Fibroblast of lung (primary cell): Measurements from ENCODE around the gene GFOD2. TPM values are rescaled to one million over a fixed set of nuclear protein-coding genes. Genes with fewer than 3 reads are reported as not detected.

Experiments
- DNase-seq, 2 donors: peaks; one replicate each; pipeline versions ENCODE4 v3.0.0 to v3.0.0-alpha.2; 2010; ENCODE audit warnings: low read depth in 2 of 2
- H2AFZ ChIP-seq: 2 replicates; pipeline ENCODE4 v1.5.1; 2012; ENCODE audit warnings: low read length, control low read depth, inconsistent platforms
- H3K27ac ChIP-seq: 2 replicates; pipeline ENCODE4 v1.5.1; 2011; ENCODE audit warnings: low read length, control low read depth; ENCODE audit not compliant: insufficient read depth
- H3K27me3 ChIP-seq: 2 replicates; pipeline ENCODE4 v1.5.1; 2011; ENCODE audit warnings: mild to moderate bottlenecking, low read length; ENCODE audit not compliant: control insufficient read depth, insufficient read depth
- H3K36me3 ChIP-seq: 2 replicates; pipeline ENCODE4 v1.5.1; 2011; ENCODE audit warnings: low read length; ENCODE audit not compliant: control insufficient read depth, insufficient read depth
- H3K4me1 ChIP-seq: 2 replicates; pipeline ENCODE4 v1.5.1; 2011; ENCODE audit warnings: low read length; ENCODE audit not compliant: control insufficient read depth, insufficient read depth; ENCODE audit errors: extremely low read depth
- H3K4me2 ChIP-seq: 2 replicates; pipeline ENCODE4 v1.5.1; 2011; ENCODE audit warnings: low read length, control low read depth; ENCODE audit not compliant: insufficient read depth; ENCODE audit errors: extremely low read depth
- H3K4me3 ChIP-seq, 4 experiments: fragments of 200-600 bp in 1 of 4; sonication (generic) in 1 of 4; replicated peaks in 1 of 4; 2 replicates each; pipeline ENCODE4 v1.5.1; 2011 to 2016; ENCODE audit warnings: low read length in 4 of 4, low read depth in 3 of 4, mild to moderate bottlenecking in 3 of 4, control low read depth in 2 of 4, inconsistent platforms in 1 of 4, mixed read lengths in 1 of 4; ENCODE audit not compliant: insufficient read depth in 1 of 4; ENCODE audit errors: control extremely low read depth in 1 of 4
- H3K79me2 ChIP-seq: 2 replicates; pipeline ENCODE4 v1.5.1; 2012; ENCODE audit warnings: mild to moderate bottlenecking, low read length, inconsistent platforms; ENCODE audit not compliant: control insufficient read depth, insufficient read depth
- H3K9ac ChIP-seq: 2 replicates; pipeline ENCODE4 v1.5.1; 2011; ENCODE audit warnings: mild to moderate bottlenecking, low read length, control low read depth; ENCODE audit not compliant: insufficient read depth
- H3K9me3 ChIP-seq: 2 replicates; pipeline ENCODE4 v1.5.1; 2012; ENCODE audit warnings: low read depth, low read length; ENCODE audit not compliant: control insufficient read depth, insufficient read depth
- H4K20me1 ChIP-seq: 2 replicates; pipeline ENCODE4 v1.5.1; 2011; ENCODE audit warnings: low read length; ENCODE audit not compliant: control insufficient read depth, insufficient read depth; ENCODE audit errors: extremely low read depth
- CTCF ChIP-seq, 2 donors: IDR thresholded peaks in 1 of 2; conservative IDR thresholded peaks in 1 of 2; 1 replicate in 1 of 2; 2 replicates in 1 of 2; pipeline ENCODE4 v1.5.1; 2011 to 2012; ENCODE audit warnings: low read length in 2 of 2, control low read depth in 1 of 2, inconsistent platforms in 1 of 2, low read depth in 1 of 2, mild to moderate bottlenecking in 1 of 2
- EZH2 ChIP-seq: IDR thresholded peaks from 2 replicates; pipeline ENCODE4 v1.5.1; 2012; ENCODE audit warnings: low read length, control low read depth, mild to moderate bottlenecking; ENCODE audit errors: missing control alignments
- polyA plus RNA-seq, 2 donors: library from polyadenylated mRNA; depleted of rRNA in 1 of 2; stranded (reverse) in 1 of 2; unstranded in 1 of 2; fragments of >200 nt; gene quantifications; 2 replicates each; pipeline ENCODE4 v1.2.1, GENCODE V29; 2011 to 2012; ENCODE audit warnings: missing spikeins in 1 of 2
- total RNA-seq: library from RNA; depleted of rRNA; stranded (reverse); fragments of >200 nt; gene quantifications from 2 replicates; pipeline ENCODE4 v1.2.1, GENCODE V29; 2014

The GFOD2 gene
- total and polyA plus RNA-seq, 2 donors (not counting 1 experiment from before 2014, with no cell fraction given): 9.2 to 15.2 TPM

- TF ChIP-seq CTCF (conservative IDR thresholded peaks at IDR 0.05 in 1 of 2, IDR thresholded peaks at IDR 0.05 in 1 of 2; ENCODE audit: low read depth in 1 of 2, low read length in 2 of 2) (no peak), EZH2 (no peak)
- Histone ChIP-seq H2AFZ (no peak overlapping the region), H3K36me3 (peaks cover 2% of the 10 kb centered on the region)
Measured at GRCh38 chr16:67675999-67676398, 43.1 kb downstream of the GFOD2 start.

GRCh38 chr16:67675579-67675935 lies 43.6 kb downstream of the GFOD2 start:
- Histone ChIP-seq H3K9ac (no peak overlapping the region), H3K27me3 (no peaks in the 10 kb centered on the region), H3K4me3 (no peak overlapping the region), H3K36me3 (peaks cover 2% of the 10 kb centered on the region), H3K4me2 (no peak overlapping the region), H4K20me1 (no peaks in the 10 kb centered on the region), H3K79me2 (no peaks in the 10 kb centered on the region), H3K9me3 (no peaks in the 10 kb centered on the region), H2AFZ (no peak overlapping the region), H3K4me1 (peaks cover 4% of the 10 kb centered on the region), H3K27ac (no peak overlapping the region)
- no peak for TF ChIP-seq CTCF (conservative IDR thresholded peaks at IDR 0.05 in 1 of 2, IDR thresholded peaks at IDR 0.05 in 1 of 2; ENCODE audit: low read depth in 1 of 2, low read length in 2 of 2)
- no peak for TF ChIP-seq EZH2
- no peak for DNase-seq

More at GRCh38 chr16:67675999-67676398, 43.1 kb downstream of the GFOD2 start:
- H3K27me3 ChIP-seq: no peaks in the 10 kb centered on the region
- H3K4me1 ChIP-seq: peaks cover 4% of the 10 kb centered on the region
- DNase-seq: no peak
- no peak overlapping the region for H3K27ac ChIP-seq
- H3K4me2 ChIP-seq: no peak overlapping the region
- H3K9ac ChIP-seq: no peak overlapping the region
- H3K4me3 ChIP-seq: no peak overlapping the region
- no peaks in the 10 kb centered on the region for H4K20me1 ChIP-seq
- H3K9me3 ChIP-seq: no peaks in the 10 kb centered on the region
- H3K79me2 ChIP-seq: no peaks in the 10 kb centered on the region

- no peak overlapping the region for H3K27ac ChIP-seq
- H3K4me1 ChIP-seq: peaks cover 4% of the 10 kb centered on the region
- TF ChIP-seq EZH2 (no peak), CTCF (conservative IDR thresholded peaks at IDR 0.05 in 1 of 2, IDR thresholded peaks at IDR 0.05 in 1 of 2; ENCODE audit: low read depth in 1 of 2, low read length in 2 of 2) (no peak)
- H3K79me2 ChIP-seq: no peaks in the 10 kb centered on the region
- no peaks in the 10 kb centered on the region for H3K9me3 ChIP-seq
- no peak overlapping the region for H3K9ac ChIP-seq
- H3K4me3 ChIP-seq: no peak overlapping the region
- H4K20me1 ChIP-seq: no peaks in the 10 kb centered on the region
- DNase-seq: no peak
- peaks cover 2% of the 10 kb centered on the region for H3K36me3 ChIP-seq
- no peaks in the 10 kb centered on the region for H3K27me3 ChIP-seq
- H3K4me2 ChIP-seq: no peak overlapping the region
- H2AFZ ChIP-seq: no peak overlapping the region
Measured at GRCh38 chr16:67674851-67675578, 44.1 kb downstream of the GFOD2 start.
